SU-DHL-6 (cell line): Measurements from ENCODE around the gene TARDBP.
"Not testable (repeated sequence)": the region's sequence is repeated elsewhere in the genome, so short reads cannot be mapped to it uniquely, and the experiment has no call there.

ENCODE experiments used
- H2AFZ ChIP-seq: fragments of 200-600 bp; sonication (generic); 2 replicates; pipeline ENCODE4 v1.6.1; 2014; ENCODE audit warnings: low read depth, mild to moderate bottlenecking, moderate library complexity, mixed read lengths, antibody characterized with exemption, low read length; ENCODE audit not compliant: severe bottlenecking
- H3F3A ChIP-seq: fragments of 200-600 bp; shearing (Covaris generic); 2 replicates; pipeline ENCODE4 v1.6.0; 2016; ENCODE audit warnings: antibody characterized with exemption, mild to moderate bottlenecking; ENCODE audit not compliant: insufficient read depth
- H3K27ac ChIP-seq: fragments of 200-600 bp; sonication (generic); 2 replicates; pipeline ENCODE4 v1.5.1; 2016; ENCODE audit warnings: low read depth, mild to moderate bottlenecking, low read length, moderate library complexity, mixed read lengths
- H3K27me3 ChIP-seq: fragments of 200-600 bp; sonication (generic), shearing (Covaris generic); 2 replicates; pipeline ENCODE4 v1.6.0; 2014; ENCODE audit warnings: mild to moderate bottlenecking, low read length
- H3K36me3 ChIP-seq: fragments of 200-600 bp; sonication (generic); 2 replicates; pipeline ENCODE4 v1.6.1; 2014; ENCODE audit warnings: mild to moderate bottlenecking, low read length, mixed read lengths
- H3K4me2 ChIP-seq: fragments of 300-600, 200-600 bp; shearing (Covaris generic), sonication (generic); 2 replicates; pipeline ENCODE4 v1.6.0; 2014; ENCODE audit warnings: low read length, low read depth, mild to moderate bottlenecking; ENCODE audit not compliant: poor library complexity, severe bottlenecking
- H3K4me3 ChIP-seq: fragments of 200-600 bp; sonication (generic); 2 replicates; pipeline ENCODE4 v1.5.1; 2014; ENCODE audit warnings: antibody characterized with exemption, low read length, mild to moderate bottlenecking, mixed read lengths; ENCODE audit not compliant: insufficient read depth, poor library complexity, severe bottlenecking
- H3K79me2 ChIP-seq: fragments of 200-600 bp; sonication (generic); 2 replicates; pipeline ENCODE4 v1.6.1; 2014; ENCODE audit warnings: mild to moderate bottlenecking, low read length, moderate library complexity; ENCODE audit not compliant: insufficient read depth
- H3K9ac ChIP-seq: fragments of 200-600 bp; sonication (generic); 2 replicates; pipeline ENCODE4 v1.7.0; 2014; ENCODE audit warnings: mild to moderate bottlenecking, low read length
- H3K9me2 ChIP-seq: fragments of 200-600 bp; sonication (generic); replicated peaks from 2 replicates; pipeline ENCODE4 v1.6.1; 2014; ENCODE audit warnings: low read length; ENCODE audit not compliant: insufficient read depth
- H3K9me3 ChIP-seq: fragments of 200-600 bp; sonication (generic); 2 replicates; pipeline ENCODE4 v1.6.1; 2014; ENCODE audit warnings: low read length, mixed read lengths; ENCODE audit not compliant: insufficient read depth
- H4K20me1 ChIP-seq: fragments of 200-600 bp; sonication (generic); 2 replicates; pipeline ENCODE4 v1.6.1; 2014; ENCODE audit warnings: low read depth, mild to moderate bottlenecking, antibody characterized with exemption, low read length, moderate library complexity, mixed read lengths
- CTCF ChIP-seq: fragments of 200-600 bp; sonication (generic); IDR thresholded peaks from one replicate; pipeline ENCODE4 v1.5.1; 2017; ENCODE audit warnings: antibody characterized with exemption, mild to moderate bottlenecking, low read length, moderate library complexity; ENCODE audit not compliant: insufficient read depth, poor library complexity, severe bottlenecking
- EZH2phosphoT487 ChIP-seq: fragments of 200-600 bp; sonication (generic), shearing (Covaris generic); conservative IDR thresholded peaks from 2 replicates; pipeline ENCODE4 v1.6.1; 2018; ENCODE audit warnings: mild to moderate bottlenecking, antibody characterized with exemption, low read length, moderate library complexity, mixed read lengths

Gene TARDBP

GRCh38 chr1:11045428-11046269 is 33.2 kb downstream of the TARDBP start:
- H4K20me1 ChIP-seq: no peaks in the 10 kb centered on the region
- no peaks in the 10 kb centered on the region for H3K79me2 ChIP-seq
- no peak overlapping the region for H3K4me3 ChIP-seq
- no peaks in the 10 kb centered on the region for H3K36me3 ChIP-seq
- TF ChIP-seq EZH2phosphoT487 (no peak), CTCF (no peak)
- H3K27ac ChIP-seq: no peak overlapping the region
- no peaks in the 10 kb centered on the region for H3K9me3 ChIP-seq
- H3K27me3 ChIP-seq: no peaks in the 10 kb centered on the region
- H3K4me2 ChIP-seq: no peak overlapping the region
- H3F3A ChIP-seq: no peaks in the 10 kb centered on the region
- no peak overlapping the region for H2AFZ ChIP-seq
- no peaks in the 10 kb centered on the region for H3K9me2 ChIP-seq
- H3K9ac ChIP-seq: no peak overlapping the region

- no peaks in the 10 kb centered on the region for H4K20me1 ChIP-seq
- no peaks in the 10 kb centered on the region for H3F3A ChIP-seq
- H2AFZ ChIP-seq: no peak overlapping the region
- H3K27me3 ChIP-seq: no peaks in the 10 kb centered on the region
- TF ChIP-seq EZH2phosphoT487 (no peak), CTCF (no peak)
- no peaks in the 10 kb centered on the region for H3K79me2 ChIP-seq
- H3K9ac ChIP-seq: no peak overlapping the region
- no peak overlapping the region for H3K4me2 ChIP-seq
- no peaks in the 10 kb centered on the region for H3K36me3 ChIP-seq
- no peaks in the 10 kb centered on the region for H3K9me2 ChIP-seq
- H3K27ac ChIP-seq: no peak overlapping the region
- H3K9me3 ChIP-seq: no peaks in the 10 kb centered on the region
- no peak overlapping the region for H3K4me3 ChIP-seq
Observed at GRCh38 chr1:11046270-11046566, 33.8 kb downstream of the TARDBP start.

GRCh38 chr1:11046625-11047365 is 34.3 kb downstream of the TARDBP start, which contains the start of gene MASP2:
Gene MASP2, minus strand, starts transcription at chr1:11047239. Its CDS starts 32 bp downstream, at chr1:11047207.
- Histone ChIP-seq H3K36me3 (no peaks in the 10 kb centered on the region), H3K4me2 (no peak within 1 kb of the TSS), H3K4me3 (no peak within 1 kb of the TSS), H3K9ac (no peak within 1 kb of the TSS), H3F3A (no peaks in the 10 kb centered on the region), H3K9me3 (no peaks in the 10 kb centered on the region), H3K79me2 (no peaks in the 10 kb centered on the region), H3K27ac (no peak within 1 kb of the TSS), H2AFZ (no peak within 1 kb of the TSS), H3K9me2 (no peaks in the 10 kb centered on the region), H3K27me3 (no peaks in the 10 kb centered on the region), H4K20me1 (no peaks in the 10 kb centered on the region)
- no peak for TF ChIP-seq EZH2phosphoT487
- TF ChIP-seq CTCF: no peak

- H3K36me3 ChIP-seq, H3K27ac ChIP-seq, H3K9ac ChIP-seq, H3K4me2 ChIP-seq, H3F3A ChIP-seq, H4K20me1 ChIP-seq, H2AFZ ChIP-seq, H3K9me3 ChIP-seq, H3K9me2 ChIP-seq, H3K4me3 ChIP-seq, H3K79me2 ChIP-seq, H3K27me3 ChIP-seq: not testable (repeated sequence)
Observed at GRCh38 chr1:11051121-11051520, 38.7 kb downstream of the TARDBP start.
